ENCODE measurements around the gene AOPEP. TPM values are rescaled to one million over a fixed set of nuclear protein-coding genes. Genes with fewer than 3 reads are reported as not detected.

Gene AOPEP
- polyA plus RNA-seq, 1 of the 3 experiments (the other 2 are of a cell fraction), result 54.6 TPM

DNA sequence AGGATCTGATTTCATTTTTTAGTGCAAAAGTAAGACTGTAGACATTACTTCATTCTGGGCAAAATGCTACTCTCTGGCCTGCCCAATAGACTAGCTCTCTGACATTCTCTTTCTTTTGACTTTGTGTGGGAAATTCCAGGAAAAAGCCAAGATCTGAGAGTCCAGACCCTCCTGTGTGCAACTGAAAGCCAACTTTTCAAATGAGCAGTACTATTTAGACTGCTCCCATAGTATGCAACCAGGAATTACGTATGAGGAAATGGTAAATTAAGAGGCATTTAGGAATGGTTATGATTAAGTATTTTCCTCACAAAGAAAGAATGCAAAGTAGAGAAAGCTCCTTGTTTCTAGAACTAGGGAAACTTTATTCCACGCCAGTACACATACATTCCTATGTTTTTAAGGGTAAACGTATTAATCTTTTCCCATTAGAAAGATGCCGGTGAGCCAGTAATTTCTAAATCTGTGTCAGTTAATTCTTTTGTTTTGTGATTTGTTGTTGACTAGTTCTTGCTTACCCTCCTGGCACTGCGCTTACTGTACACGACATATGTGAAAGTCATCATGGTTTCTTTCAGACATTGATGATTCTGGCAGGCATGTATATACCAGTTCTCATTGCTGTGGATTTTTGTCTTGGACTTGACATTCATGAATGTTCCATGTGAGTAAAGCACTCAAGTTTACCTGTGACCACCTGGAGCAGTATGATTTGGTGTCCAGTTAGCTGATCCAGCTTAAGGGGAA, 56.0 kb downstream of the AOPEP start:
- Histone ChIP-seq H3K27ac (ENCODE audit: low read depth in 2 of 2, low read length in 1 of 2) (peak overlapping the region; percentile 93 to 97), H3K79me2 (ENCODE audit: insufficient read depth) (no peaks in the 10 kb centered on the region; the same call in 1 of the 2 replicates), H3K9me2 (no peaks in the 10 kb centered on the region), H4K20me1 (ENCODE audit: insufficient read depth) (no peaks in the 10 kb centered on the region), H2AFZ (ENCODE audit: low read depth) (peak overlapping the region; percentile 53; the same call in 1 of the 2 replicates), H3K27me3 (ENCODE audit: insufficient read depth) (no peaks in the 10 kb centered on the region), H3K9me3 (no peaks in the 10 kb centered on the region), H3F3A (replicated peaks; ENCODE audit: insufficient read depth) (peaks cover 22% of the 10 kb centered on the region), H3K4me3 (ENCODE audit: low read depth in 2 of 2, low read length in 1 of 2) (peak overlapping the region in 1 of 2 experiments; percentile 5; a peak in 1 of 4 replicates), H3K4me2 (peak overlapping the region; percentile 59), H3K36me3 (replicated peaks in 1 of 2; ENCODE audit: control insufficient read depth in 1 of 2, insufficient read depth in 2 of 2, low read length in 1 of 2) (no peaks in the 10 kb centered on the region), H3K4me1 (ENCODE audit: control insufficient read depth in 1 of 2, insufficient read depth in 2 of 2, low read depth in 1 of 2, low read length in 1 of 2) (peaks cover 8 to 40% of the 10 kb centered on the region in 2 experiments), H3K9ac (peak overlapping the region; percentile 62)
- no peak for DNase-seq
- CTCF ChIA-PET, result interaction anchor here (0.6 to 7.5 kb wide), 33 partner anchors 9 to 486 kb away, joined by 3 to 124 read pairs (median 3); no protein-coding TSS in a partner anchor
- 50% methylated on average over 6 of the region's 6 CpGs for WGBS (ENCODE audit: low lambda C conversion rate)
- POLR2A ChIA-PET, result interaction anchor here (0.6 to 1.0 kb wide), 2 partner anchors 102 to 234 kb away, joined by 3 to 4 read pairs; no protein-coding TSS in a partner anchor
- TF ChIP-seq TCF12 (IDR thresholded peaks at IDR 0.05), result peak; percentile 42; the same call in 1 of the 2 replicates
- no peak for TF ChIP-seq EZH2phosphoT487 (IDR thresholded peaks at IDR 0.05; ENCODE audit: borderline replicate concordance, low read depth)
- TF ChIP-seq, protein P1, sequence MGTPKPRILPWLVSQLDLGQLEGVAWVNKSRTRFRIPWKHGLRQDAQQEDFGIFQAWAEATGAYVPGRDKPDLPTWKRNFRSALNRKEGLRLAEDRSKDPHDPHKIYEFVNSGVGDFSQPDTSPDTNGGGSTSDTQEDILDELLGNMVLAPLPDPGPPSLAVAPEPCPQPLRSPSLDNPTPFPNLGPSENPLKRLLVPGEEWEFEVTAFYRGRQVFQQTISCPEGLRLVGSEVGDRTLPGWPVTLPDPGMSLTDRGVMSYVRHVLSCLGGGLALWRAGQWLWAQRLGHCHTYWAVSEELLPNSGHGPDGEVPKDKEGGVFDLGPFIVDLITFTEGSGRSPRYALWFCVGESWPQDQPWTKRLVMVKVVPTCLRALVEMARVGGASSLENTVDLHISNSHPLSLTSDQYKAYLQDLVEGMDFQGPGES (IDR thresholded peaks at IDR 0.05; ENCODE audit: low read depth, low read length), result no peak
- TF ChIP-seq, protein P2, sequence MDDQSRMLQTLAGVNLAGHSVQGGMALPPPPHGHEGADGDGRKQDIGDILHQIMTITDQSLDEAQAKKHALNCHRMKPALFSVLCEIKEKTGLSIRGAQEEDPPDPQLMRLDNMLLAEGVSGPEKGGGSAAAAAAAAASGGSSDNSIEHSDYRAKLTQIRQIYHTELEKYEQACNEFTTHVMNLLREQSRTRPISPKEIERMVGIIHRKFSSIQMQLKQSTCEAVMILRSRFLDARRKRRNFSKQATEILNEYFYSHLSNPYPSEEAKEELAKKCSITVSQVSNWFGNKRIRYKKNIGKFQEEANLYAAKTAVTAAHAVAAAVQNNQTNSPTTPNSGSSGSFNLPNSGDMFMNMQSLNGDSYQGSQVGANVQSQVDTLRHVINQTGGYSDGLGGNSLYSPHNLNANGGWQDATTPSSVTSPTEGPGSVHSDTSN (IDR thresholded peaks at IDR 0.05), result 0 out of 2 replicates have a peak, but pooled peaks have one; percentile 6
- no peak for TF ChIP-seq RFX5 (IDR thresholded peaks at IDR 0.05; ENCODE audit: low read length)
- no peak for TF ChIP-seq FOXJ3 (CRISPR knock-in tag; IDR thresholded peaks at IDR 0.05)
- TF ChIP-seq MXI1 (IDR thresholded peaks at IDR 0.05; ENCODE audit: low read depth, low read length), result no peak
- TF ChIP-seq, protein P3, sequence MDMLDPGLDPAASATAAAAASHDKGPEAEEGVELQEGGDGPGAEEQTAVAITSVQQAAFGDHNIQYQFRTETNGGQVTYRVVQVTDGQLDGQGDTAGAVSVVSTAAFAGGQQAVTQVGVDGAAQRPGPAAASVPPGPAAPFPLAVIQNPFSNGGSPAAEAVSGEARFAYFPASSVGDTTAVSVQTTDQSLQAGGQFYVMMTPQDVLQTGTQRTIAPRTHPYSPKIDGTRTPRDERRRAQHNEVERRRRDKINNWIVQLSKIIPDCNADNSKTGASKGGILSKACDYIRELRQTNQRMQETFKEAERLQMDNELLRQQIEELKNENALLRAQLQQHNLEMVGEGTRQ (IDR thresholded peaks at IDR 0.05; ENCODE audit: borderline replicate concordance, low read depth, low read length), result no peak
- TF ChIP-seq, protein P4, sequence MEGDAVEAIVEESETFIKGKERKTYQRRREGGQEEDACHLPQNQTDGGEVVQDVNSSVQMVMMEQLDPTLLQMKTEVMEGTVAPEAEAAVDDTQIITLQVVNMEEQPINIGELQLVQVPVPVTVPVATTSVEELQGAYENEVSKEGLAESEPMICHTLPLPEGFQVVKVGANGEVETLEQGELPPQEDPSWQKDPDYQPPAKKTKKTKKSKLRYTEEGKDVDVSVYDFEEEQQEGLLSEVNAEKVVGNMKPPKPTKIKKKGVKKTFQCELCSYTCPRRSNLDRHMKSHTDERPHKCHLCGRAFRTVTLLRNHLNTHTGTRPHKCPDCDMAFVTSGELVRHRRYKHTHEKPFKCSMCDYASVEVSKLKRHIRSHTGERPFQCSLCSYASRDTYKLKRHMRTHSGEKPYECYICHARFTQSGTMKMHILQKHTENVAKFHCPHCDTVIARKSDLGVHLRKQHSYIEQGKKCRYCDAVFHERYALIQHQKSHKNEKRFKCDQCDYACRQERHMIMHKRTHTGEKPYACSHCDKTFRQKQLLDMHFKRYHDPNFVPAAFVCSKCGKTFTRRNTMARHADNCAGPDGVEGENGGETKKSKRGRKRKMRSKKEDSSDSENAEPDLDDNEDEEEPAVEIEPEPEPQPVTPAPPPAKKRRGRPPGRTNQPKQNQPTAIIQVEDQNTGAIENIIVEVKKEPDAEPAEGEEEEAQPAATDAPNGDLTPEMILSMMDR (IDR thresholded peaks at IDR 0.05), result no peak
- TF ChIP-seq RXRA (IDR thresholded peaks at IDR 0.05; ENCODE audit: borderline replicate concordance, low read depth), result no peak
- TF ChIP-seq, protein P5, sequence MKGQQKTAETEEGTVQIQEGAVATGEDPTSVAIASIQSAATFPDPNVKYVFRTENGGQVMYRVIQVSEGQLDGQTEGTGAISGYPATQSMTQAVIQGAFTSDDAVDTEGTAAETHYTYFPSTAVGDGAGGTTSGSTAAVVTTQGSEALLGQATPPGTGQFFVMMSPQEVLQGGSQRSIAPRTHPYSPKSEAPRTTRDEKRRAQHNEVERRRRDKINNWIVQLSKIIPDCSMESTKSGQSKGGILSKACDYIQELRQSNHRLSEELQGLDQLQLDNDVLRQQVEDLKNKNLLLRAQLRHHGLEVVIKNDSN (IDR thresholded peaks at IDR 0.05; ENCODE audit: borderline replicate concordance, low read depth), result no peak
- TF ChIP-seq RCOR1 (IDR thresholded peaks at IDR 0.05; ENCODE audit: low read length), result no peak
- peak in 1 of 2 experiments; percentile 25; a peak in 1 of 4 replicates for TF ChIP-seq EP300 (IDR thresholded peaks at IDR 0.05; ENCODE audit: borderline replicate concordance in 1 of 2, low read depth in 1 of 2, low read length in 1 of 2)
- no peak for TF ChIP-seq SIN3A (IDR thresholded peaks at IDR 0.05; ENCODE audit: borderline replicate concordance, low read depth, low read length)
- TF ChIP-seq, protein P6, sequence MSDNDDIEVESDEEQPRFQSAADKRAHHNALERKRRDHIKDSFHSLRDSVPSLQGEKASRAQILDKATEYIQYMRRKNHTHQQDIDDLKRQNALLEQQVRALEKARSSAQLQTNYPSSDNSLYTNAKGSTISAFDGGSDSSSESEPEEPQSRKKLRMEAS (IDR thresholded peaks at IDR 0.05; ENCODE audit: low read depth), result 0 out of 2 replicates have a peak, but pooled peaks have one; percentile 33
- TF ChIP-seq SMC3 (IDR thresholded peaks at IDR 0.05; ENCODE audit: low read depth, low read length), result no peak
- TF ChIP-seq TAF1 (IDR thresholded peaks at IDR 0.05; ENCODE audit: borderline replicate concordance, low read depth, low read length), result no peak
- no peak for TF ChIP-seq NRF1 (IDR thresholded peaks at IDR 0.05; ENCODE audit: low read depth, low read length)
- TF ChIP-seq JUND (IDR thresholded peaks at IDR 0.05), result no peak
- no peak for TF ChIP-seq GATA2 (CRISPR knock-in tag; IDR thresholded peaks at IDR 0.05)
- no peak for TF ChIP-seq CHD2 (IDR thresholded peaks at IDR 0.05; ENCODE audit: low read length, partially characterized antibody)
- no peak for TF ChIP-seq YY1 (IDR thresholded peaks at IDR 0.05; ENCODE audit: low read depth)
- no peak for TF ChIP-seq GABPA (IDR thresholded peaks at IDR 0.05; ENCODE audit: low read depth)
